Measurements from ENCODE around the gene AGXT. TPM values are rescaled to one million over a fixed set of nuclear protein-coding genes. Genes with fewer than 3 reads are reported as not detected.

Gene AGXT
- total and polyA plus RNA-seq, 2 of the 8 experiments (the other 6 are each of a cell fraction or from before 2014, with no cell fraction given), result 0.03 TPM; not detected in 1

GRCh38 chr2:240913810-240914644, 45.4 kb downstream of the AGXT start:
- no peak overlapping the region for H3K4me2 ChIP-seq (ENCODE audit: insufficient read depth in 1 of 2, low read depth in 2 of 2, low read length in 2 of 2)
- no peak overlapping the region for H2AK5ac ChIP-seq (ENCODE audit: low read depth, low read length)
- H2BK120ac ChIP-seq (replicated peaks; ENCODE audit: low read depth, low read length), result no peak overlapping the region
- no peak overlapping the region for H2BK5ac ChIP-seq (ENCODE audit: low read depth, low read length)
- no peak overlapping the region for H4K91ac ChIP-seq (replicated peaks; ENCODE audit: insufficient read length, low read length)
- no peak overlapping the region for H2BK20ac ChIP-seq (ENCODE audit: low read length)
- DNase-seq (ENCODE audit: low read depth in 1 of 2, low spot score in 2 of 2) (peak; percentile 34 to 99), FAIRE-seq (peak; percentile 7)
- H3K79me2 ChIP-seq (ENCODE audit: control insufficient read depth in 1 of 2, insufficient read depth in 2 of 2, low read length in 2 of 2), result no peaks in the 10 kb centered on the region
- H4K8ac ChIP-seq (ENCODE audit: extremely low read depth, insufficient read depth, low read length), result no peak overlapping the region
- H3K4me1 ChIP-seq (replicated peaks in 1 of 4; ENCODE audit: control insufficient read depth in 3 of 4, insufficient read depth in 4 of 4, low read length in 3 of 4), result peaks cover 0 to 6% (median 3%) of the 10 kb centered on the region in 4 experiments; a peak in 4 of 7 replicates
- H3K4me3 ChIP-seq (ENCODE audit: extremely low read depth in 1 of 4, insufficient read depth in 2 of 4, low read depth in 3 of 4, low read length in 4 of 4), result no peak overlapping the region
- H3K9me3 ChIP-seq (ENCODE audit: insufficient read depth in 2 of 2, low read depth in 1 of 2, low read length in 1 of 2), result no peaks in the 10 kb centered on the region
- H3K27ac ChIP-seq (ENCODE audit: low read depth, low read length), result no peak overlapping the region
- H3K9ac ChIP-seq (replicated peaks in 1 of 4; ENCODE audit: extremely low read depth in 1 of 4, low read depth in 3 of 4, low read length in 3 of 4), result no peak overlapping the region
- no peak overlapping the region for H3K14ac ChIP-seq (ENCODE audit: insufficient read length)
- H3K36me3 ChIP-seq (ENCODE audit: control insufficient read depth in 2 of 4, insufficient read depth in 4 of 4, low read length in 3 of 4), result no peaks in the 10 kb centered on the region
- H2AFZ ChIP-seq (ENCODE audit: low read length), result no peak overlapping the region
- WGBS, 2 experiments (ENCODE audit: extremely low coverage in 1 of 2, insufficient coverage in 1 of 2, insufficient read length in 1 of 2, insufficient replicate concordance in 2 of 2, low coverage in 1 of 2, low lambda C conversion rate in 2 of 2, missing lambda C conversion rate in 1 of 2), result 57% methylated on average over 36 of the region's 36 CpGs; no CpG with 5 or more reads in 1 of the 2 experiments
- H2BK12ac ChIP-seq (ENCODE audit: low read depth, low read length), result no peak overlapping the region
- no peak overlapping the region for H3K4ac ChIP-seq (replicated peaks; ENCODE audit: insufficient read length, low read depth, low read length)
- H2BK15ac ChIP-seq (ENCODE audit: low read length), result no peak overlapping the region
- no peak overlapping the region for H3K23ac ChIP-seq (ENCODE audit: insufficient read length)
- no peak overlapping the region for H3K56ac ChIP-seq (replicated peaks; ENCODE audit: insufficient read length, low read depth, low read length)
- ChIA-PET POLR2A (ENCODE audit: partially characterized antibody) (interaction anchor here (1.2 kb wide), 1 partner anchor 44 kb away, joined by 3 read pairs; no protein-coding TSS in a partner anchor), CTCF (ENCODE audit: partially characterized antibody) (interaction anchor here (0.7 to 4.4 kb wide), 43 partner anchors 8 to 301 kb away, joined by 3 to 26 read pairs (median 4); partner anchors contain the start of genes CROCC2, MAB21L4, PASK and PPP1R7)
- H4K5ac ChIP-seq (ENCODE audit: insufficient read length, low read depth, low read length), result no peak overlapping the region
- H3K27me3 ChIP-seq (replicated peaks in 1 of 4; ENCODE audit: control insufficient read depth in 3 of 4, extremely low read depth in 1 of 4, insufficient read depth in 3 of 4, low read length in 3 of 4), result peaks cover 1 to 9% (median 9%) of the 10 kb centered on the region in 4 experiments; a peak in 6 of 7 replicates
- H4K20me1 ChIP-seq (replicated peaks in 1 of 2; ENCODE audit: control insufficient read depth in 1 of 2, insufficient read depth in 2 of 2, low read length in 2 of 2), result peaks cover 2 to 4% of the 10 kb centered on the region in 2 experiments
- H3K18ac ChIP-seq (ENCODE audit: extremely low read depth, low read length), result no peak overlapping the region
- H3K23me2 ChIP-seq (ENCODE audit: low read depth, low read length), result peaks cover 4% of the 10 kb centered on the region; the same call in 1 of the 2 replicates
- H3K79me1 ChIP-seq (ENCODE audit: low read depth, low read length), result no peaks in the 10 kb centered on the region
- TF ChIP-seq ASH2L (IDR thresholded peaks at IDR 0.05; ENCODE audit: low read length) (no peak), YY1 (IDR thresholded peaks at IDR 0.05; ENCODE audit: low read depth, low read length) (0 out of 2 replicates have a peak, but pooled peaks have one; percentile 18), GABPA (IDR thresholded peaks at IDR 0.05; ENCODE audit: borderline replicate concordance, insufficient read depth, low read length) (peak; percentile 54; the same call in 1 of the 2 replicates), CREB1 (IDR thresholded peaks at IDR 0.05) (no peak), SP1 (IDR thresholded peaks at IDR 0.05; ENCODE audit: low read depth, low read length) (no peak), ATF3 (IDR thresholded peaks at IDR 0.05; ENCODE audit: insufficient read depth, low read depth, low read length) (no peak), CBX8 (IDR thresholded peaks at IDR 0.05; ENCODE audit: borderline replicate concordance, low read depth, low read length) (no peak), KDM5A (IDR thresholded peaks at IDR 0.05; ENCODE audit: low read length) (no peak), HDAC2 (IDR thresholded peaks at IDR 0.05; ENCODE audit: borderline replicate concordance in 1 of 2, low read depth in 2 of 2, low read length in 2 of 2) (no peak), SP4 (IDR thresholded peaks at IDR 0.05; ENCODE audit: low read length) (no peak)

Data from H1 (cell line).